ENCODE data around the gene SLC23A2.

SLC23A2 gene

GRCh38 chr20:4837760-4838159 is 163.6 kb downstream of the SLC23A2 start:
- no peak for DNase-seq

GRCh38 chr20:4836935-4837334 is 164.4 kb downstream of the SLC23A2 start:
- DNase-seq: no peak

GRCh38 chr20:4836473-4836872 is 164.8 kb downstream of the SLC23A2 start:
- no peak for DNase-seq

GRCh38 chr20:4835244-4836177 is 165.8 kb downstream of the SLC23A2 start:
- DNase-seq: no peak

GRCh38 chr20:4833074-4833728 is 168.1 kb downstream of the SLC23A2 start:
- no peak for DNase-seq

GRCh38 chr20:4832469-4832868 is 168.8 kb downstream of the SLC23A2 start:
- no peak for DNase-seq

GRCh38 chr20:4830696-4831095 is 170.6 kb downstream of the SLC23A2 start:
- no peak for DNase-seq

GRCh38 chr20:4830259-4830658 is 171.1 kb downstream of the SLC23A2 start:
- no peak for DNase-seq

- DNase-seq: no peak
Measured at GRCh38 chr20:4829514-4830215, 171.6 kb downstream of the SLC23A2 start.

- no peak for DNase-seq
Measured at GRCh38 chr20:4828830-4829513, 172.3 kb downstream of the SLC23A2 start.

GRCh38 chr20:4821590-4821989 is 179.7 kb downstream of the SLC23A2 start:
- no peak for DNase-seq

GRCh38 chr20:4820806-4821518 is 180.3 kb downstream of the SLC23A2 start:
- no peak for DNase-seq

- no peak for DNase-seq
Measured at GRCh38 chr20:4819901-4820300, 181.4 kb downstream of the SLC23A2 start.

GRCh38 chr20:4817230-4817671 is 184.1 kb downstream of the SLC23A2 start:
- DNase-seq: no peak

- no peak for DNase-seq
Measured at GRCh38 chr20:4815628-4816027, 185.7 kb downstream of the SLC23A2 start.

- DNase-seq: peak; percentile 81
Measured at GRCh38 chr20:4814696-4815252, 186.5 kb downstream of the SLC23A2 start.

- DNase-seq: peak; percentile 72
Measured at GRCh38 chr20:4813863-4814695, 187.2 kb downstream of the SLC23A2 start.

- peak; percentile 69 for DNase-seq
Measured at GRCh38 chr20:4813076-4813862, 188.0 kb downstream of the SLC23A2 start.

GRCh38 chr20:4812641-4813075 is 188.7 kb downstream of the SLC23A2 start:
- peak; percentile 75 for DNase-seq

GRCh38 chr20:4812216-4812615 is 189.1 kb downstream of the SLC23A2 start:
- peak; percentile 19 for DNase-seq

All from RPMI8226 (cell line).